ENCODE results near the gene TBX15.
A peak's percentile ranks its signal among the peaks of the same experiment; 100 is the strongest.

- peak; percentile 88 for TF ChIP-seq EZH2 (IDR thresholded peaks at IDR 0.05; ENCODE audit: low read depth, unreplicated experiment)
- TF ChIP-seq, protein P1, sequence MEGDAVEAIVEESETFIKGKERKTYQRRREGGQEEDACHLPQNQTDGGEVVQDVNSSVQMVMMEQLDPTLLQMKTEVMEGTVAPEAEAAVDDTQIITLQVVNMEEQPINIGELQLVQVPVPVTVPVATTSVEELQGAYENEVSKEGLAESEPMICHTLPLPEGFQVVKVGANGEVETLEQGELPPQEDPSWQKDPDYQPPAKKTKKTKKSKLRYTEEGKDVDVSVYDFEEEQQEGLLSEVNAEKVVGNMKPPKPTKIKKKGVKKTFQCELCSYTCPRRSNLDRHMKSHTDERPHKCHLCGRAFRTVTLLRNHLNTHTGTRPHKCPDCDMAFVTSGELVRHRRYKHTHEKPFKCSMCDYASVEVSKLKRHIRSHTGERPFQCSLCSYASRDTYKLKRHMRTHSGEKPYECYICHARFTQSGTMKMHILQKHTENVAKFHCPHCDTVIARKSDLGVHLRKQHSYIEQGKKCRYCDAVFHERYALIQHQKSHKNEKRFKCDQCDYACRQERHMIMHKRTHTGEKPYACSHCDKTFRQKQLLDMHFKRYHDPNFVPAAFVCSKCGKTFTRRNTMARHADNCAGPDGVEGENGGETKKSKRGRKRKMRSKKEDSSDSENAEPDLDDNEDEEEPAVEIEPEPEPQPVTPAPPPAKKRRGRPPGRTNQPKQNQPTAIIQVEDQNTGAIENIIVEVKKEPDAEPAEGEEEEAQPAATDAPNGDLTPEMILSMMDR (conservative IDR thresholded peaks at IDR 0.05; ENCODE audit: low read depth in 2 of 2), result no peak
- no peak for TF ChIP-seq ZNF114 (CRISPR knock-in tag; IDR thresholded peaks at IDR 0.05)
- TF ChIP-seq ZNF462 (CRISPR knock-in tag; IDR thresholded peaks at IDR 0.05), result no peak
- TF ChIP-seq NANOG (IDR thresholded peaks at IDR 0.05; ENCODE audit: borderline replicate concordance), result no peak
- TF ChIP-seq CREB1 (CRISPR knock-in tag; IDR thresholded peaks at IDR 0.05; ENCODE audit: low read depth), result no peak
- no peak for TF ChIP-seq POLR2AphosphoS5 (IDR thresholded peaks at IDR 0.05; ENCODE audit: low read depth)
- TF ChIP-seq JUNB (IDR thresholded peaks at IDR 0.05; ENCODE audit: unreplicated experiment), result peak; percentile 51
- TF ChIP-seq EZH2phosphoT487 (IDR thresholded peaks at IDR 0.05; ENCODE audit: unreplicated experiment), result peak; percentile 72
- TF ChIP-seq, protein P2, sequence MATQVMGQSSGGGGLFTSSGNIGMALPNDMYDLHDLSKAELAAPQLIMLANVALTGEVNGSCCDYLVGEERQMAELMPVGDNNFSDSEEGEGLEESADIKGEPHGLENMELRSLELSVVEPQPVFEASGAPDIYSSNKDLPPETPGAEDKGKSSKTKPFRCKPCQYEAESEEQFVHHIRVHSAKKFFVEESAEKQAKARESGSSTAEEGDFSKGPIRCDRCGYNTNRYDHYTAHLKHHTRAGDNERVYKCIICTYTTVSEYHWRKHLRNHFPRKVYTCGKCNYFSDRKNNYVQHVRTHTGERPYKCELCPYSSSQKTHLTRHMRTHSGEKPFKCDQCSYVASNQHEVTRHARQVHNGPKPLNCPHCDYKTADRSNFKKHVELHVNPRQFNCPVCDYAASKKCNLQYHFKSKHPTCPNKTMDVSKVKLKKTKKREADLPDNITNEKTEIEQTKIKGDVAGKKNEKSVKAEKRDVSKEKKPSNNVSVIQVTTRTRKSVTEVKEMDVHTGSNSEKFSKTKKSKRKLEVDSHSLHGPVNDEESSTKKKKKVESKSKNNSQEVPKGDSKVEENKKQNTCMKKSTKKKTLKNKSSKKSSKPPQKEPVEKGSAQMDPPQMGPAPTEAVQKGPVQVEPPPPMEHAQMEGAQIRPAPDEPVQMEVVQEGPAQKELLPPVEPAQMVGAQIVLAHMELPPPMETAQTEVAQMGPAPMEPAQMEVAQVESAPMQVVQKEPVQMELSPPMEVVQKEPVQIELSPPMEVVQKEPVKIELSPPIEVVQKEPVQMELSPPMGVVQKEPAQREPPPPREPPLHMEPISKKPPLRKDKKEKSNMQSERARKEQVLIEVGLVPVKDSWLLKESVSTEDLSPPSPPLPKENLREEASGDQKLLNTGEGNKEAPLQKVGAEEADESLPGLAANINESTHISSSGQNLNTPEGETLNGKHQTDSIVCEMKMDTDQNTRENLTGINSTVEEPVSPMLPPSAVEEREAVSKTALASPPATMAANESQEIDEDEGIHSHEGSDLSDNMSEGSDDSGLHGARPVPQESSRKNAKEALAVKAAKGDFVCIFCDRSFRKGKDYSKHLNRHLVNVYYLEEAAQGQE (IDR thresholded peaks at IDR 0.05; ENCODE audit: unreplicated experiment), result no peak
- TF ChIP-seq, protein P3, sequence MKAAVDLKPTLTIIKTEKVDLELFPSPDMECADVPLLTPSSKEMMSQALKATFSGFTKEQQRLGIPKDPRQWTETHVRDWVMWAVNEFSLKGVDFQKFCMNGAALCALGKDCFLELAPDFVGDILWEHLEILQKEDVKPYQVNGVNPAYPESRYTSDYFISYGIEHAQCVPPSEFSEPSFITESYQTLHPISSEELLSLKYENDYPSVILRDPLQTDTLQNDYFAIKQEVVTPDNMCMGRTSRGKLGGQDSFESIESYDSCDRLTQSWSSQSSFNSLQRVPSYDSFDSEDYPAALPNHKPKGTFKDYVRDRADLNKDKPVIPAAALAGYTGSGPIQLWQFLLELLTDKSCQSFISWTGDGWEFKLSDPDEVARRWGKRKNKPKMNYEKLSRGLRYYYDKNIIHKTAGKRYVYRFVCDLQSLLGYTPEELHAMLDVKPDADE (IDR thresholded peaks at IDR 0.05), result no peak
- TF ChIP-seq STAT1 (IDR thresholded peaks at IDR 0.05; ENCODE audit: unreplicated experiment), result no peak
Measured at GRCh38 chr1:118988186-118989005, at the start of gene TBX15.

Measured in GM23338 (cell line).